Activated T-helper 1 cell treated with anti-CD3 and anti-CD28 coated beads, Interleukin-2, amount 50 U/mL, for 16 hours (primary cell): ENCODE results near the gene CD7.

ENCODE experiments used
- DNase-seq, 2 donors: peaks; one replicate each; pipeline ENCODE4 v3.0.0-alpha.2; 2020; ENCODE audit warnings: low read depth in 1 of 2, low spot score in 1 of 2

Gene CD7

GRCh38 chr17:82315703-82316358 lies 1.6 kb downstream of the CD7 start:
- no peak for DNase-seq

- DNase-seq, result no peak
These were observed 2.4 kb downstream of the CD7 start for GRCh38 chr17:82314727-82315605.

GRCh38 chr17:82314012-82314726 lies 3.2 kb downstream of the CD7 start:
- DNase-seq, result no peak

- DNase-seq, result no peak
These were observed 4.0 kb downstream of the CD7 start for GRCh38 chr17:82313195-82314011.

GRCh38 chr17:82311971-82312370 lies 5.4 kb downstream of the CD7 start:
- DNase-seq, result no peak

GRCh38 chr17:82310877-82311276 lies 6.5 kb downstream of the CD7 start:
- no peak for DNase-seq

- no peak for DNase-seq
These were observed 7.5 kb downstream of the CD7 start for GRCh38 chr17:82309656-82310570.

- DNase-seq, result no peak
These were observed 11.6 kb downstream of the CD7 start for GRCh38 chr17:82305727-82306300.

- DNase-seq, result no peak
These were observed 12.3 kb downstream of the CD7 start for GRCh38 chr17:82304826-82305726.

- DNase-seq, result no peak
These were observed 13.2 kb downstream of the CD7 start for GRCh38 chr17:82303944-82304808.

GRCh38 chr17:82302991-82303943 lies 14.1 kb downstream of the CD7 start:
- no peak for DNase-seq

- DNase-seq, result no peak
These were observed 14.8 kb downstream of the CD7 start for GRCh38 chr17:82302568-82302963.

- no peak for DNase-seq
These were observed 15.4 kb downstream of the CD7 start for GRCh38 chr17:82301916-82302567.

GRCh38 chr17:82301300-82301915 lies 16.0 kb downstream of the CD7 start:
- no peak for DNase-seq

- DNase-seq, result peak in 1 of 2 donors; percentile 52
These were observed 16.6 kb downstream of the CD7 start for GRCh38 chr17:82300707-82301270.
